Left ventricle myocardium inferior (tissue), 1 donor: ENCODE measurements around the gene KCND2. TPM values are rescaled to one million over a fixed set of nuclear protein-coding genes. Genes with fewer than 3 reads are reported as not detected.

Source experiments
- DNase-seq: peaks from one replicate; pipeline ENCODE4 v3.0.0-alpha.2; 2020
- H3K27ac ChIP-seq: fragments of 200-600 bp; replicated peaks from 2 replicates; pipeline ENCODE4 v1.8.0; 2021
- H3K27me3 ChIP-seq: fragments of 200-600 bp; 2 replicates; pipeline ENCODE4 v1.8.0; 2021; ENCODE audit warnings: low read depth
- H3K36me3 ChIP-seq: fragments of 200-600 bp; 2 replicates; pipeline ENCODE4 v1.8.0; 2021
- H3K4me1 ChIP-seq: fragments of 200-600 bp; 2 replicates; pipeline ENCODE4 v1.8.0; 2021
- H3K4me3 ChIP-seq: fragments of 200-600 bp; 2 replicates; pipeline ENCODE4 v1.8.0; 2021; ENCODE audit warnings: mild to moderate bottlenecking, moderate library complexity
- H3K9me3 ChIP-seq: fragments of 200-600 bp; replicated peaks from 2 replicates; pipeline ENCODE4 v1.8.0; 2021
- CTCF ChIP-seq: fragments of 200-600 bp; IDR thresholded peaks from 2 replicates; pipeline ENCODE4 v1.8.0; 2021; ENCODE audit warnings: antibody characterized with exemption, mild to moderate bottlenecking, borderline replicate concordance
- intact Hi-C: fragments of 100-400 bp; cut with micrococcal nuclease; formaldehyde crosslinking; loops from one replicate; pipeline ENCODE4 v1.11.0; 2022
- total RNA-seq: library from RNA; stranded (reverse); fragmentation: NEBNext Ultra II Directional; extraction: Animal tissue kit (Norgen Biotek cat#: 25700); gene quantifications from one replicate; pipeline ENCODE4 v1.2.1, GENCODE V29; 2021
- donor health status: DM: no; HTN: yes; CAD: no; lungs with severe emphysema.

KCND2 gene
- total RNA-seq, 1 donor from 2014 or later, result not detected

- intact Hi-C loops, result no loop called here
- Histone ChIP-seq H3K4me3 (no peak overlapping the region), H3K4me1 (no peaks in the 10 kb centered on the region), H3K9me3 (no peaks in the 10 kb centered on the region), H3K27ac (no peak overlapping the region), H3K36me3 (no peaks in the 10 kb centered on the region), H3K27me3 (peaks cover 8% of the 10 kb centered on the region)
- DNase-seq, result no peak
- no peak for TF ChIP-seq CTCF
Observed at GRCh38 chr7:120278773-120279172, 5.8 kb downstream of the KCND2 start.

- Histone ChIP-seq H3K36me3 (no peaks in the 10 kb centered on the region), H3K4me1 (no peaks in the 10 kb centered on the region), H3K27ac (no peak overlapping the region), H3K27me3 (no peaks in the 10 kb centered on the region), H3K9me3 (no peaks in the 10 kb centered on the region), H3K4me3 (no peak overlapping the region)
- no peak for TF ChIP-seq CTCF
- intact Hi-C loops, result no loop called here
- DNase-seq, result no peak
Observed at GRCh38 chr7:120280743-120281142, 7.8 kb downstream of the KCND2 start.

- intact Hi-C loops, result no loop called here
Observed at GRCh38 chr7:120293027-120293426, 20.1 kb downstream of the KCND2 start.

GRCh38 chr7:120302190-120302589 is 29.2 kb downstream of the KCND2 start:
- H3K4me3 ChIP-seq, result no peak overlapping the region

More at GRCh38 chr7:120293027-120293426, 20.1 kb downstream of the KCND2 start:
- no peaks in the 10 kb centered on the region for H3K4me1 ChIP-seq
- no peak overlapping the region for H3K27ac ChIP-seq
- no peaks in the 10 kb centered on the region for H3K9me3 ChIP-seq
- no peaks in the 10 kb centered on the region for H3K27me3 ChIP-seq
- H3K36me3 ChIP-seq, result no peaks in the 10 kb centered on the region
- no peak overlapping the region for H3K4me3 ChIP-seq
- TF ChIP-seq CTCF, result no peak
- DNase-seq, result no peak

GRCh38 chr7:120303105-120303504 is 30.1 kb downstream of the KCND2 start:
- intact Hi-C loops, result no loop called here
- Histone ChIP-seq H3K27me3 (no peaks in the 10 kb centered on the region), H3K4me3 (no peak overlapping the region), H3K36me3 (no peaks in the 10 kb centered on the region), H3K27ac (no peak overlapping the region), H3K4me1 (no peaks in the 10 kb centered on the region), H3K9me3 (no peaks in the 10 kb centered on the region)
- TF ChIP-seq CTCF, result no peak
- no peak for DNase-seq

More at GRCh38 chr7:120302190-120302589, 29.2 kb downstream of the KCND2 start:
- Histone ChIP-seq H3K4me1 (no peaks in the 10 kb centered on the region), H3K9me3 (no peaks in the 10 kb centered on the region), H3K27me3 (no peaks in the 10 kb centered on the region), H3K36me3 (no peaks in the 10 kb centered on the region), H3K27ac (no peak overlapping the region)
- intact Hi-C loops, result no loop called here
- DNase-seq, result no peak
- no peak for TF ChIP-seq CTCF

- no peaks in the 10 kb centered on the region for H3K9me3 ChIP-seq
- no peaks in the 10 kb centered on the region for H3K27me3 ChIP-seq
- H3K4me3 ChIP-seq, result no peak overlapping the region
- intact Hi-C loops, result no loop called here
- H3K36me3 ChIP-seq, result no peaks in the 10 kb centered on the region
- H3K4me1 ChIP-seq, result no peaks in the 10 kb centered on the region
- no peak for DNase-seq
- no peak overlapping the region for H3K27ac ChIP-seq
- no peak for TF ChIP-seq CTCF
Observed at GRCh38 chr7:120304674-120305073, 31.7 kb downstream of the KCND2 start.
